Esophagus squamous epithelium (tissue), 5 donors: ENCODE measurements around the gene LRRC59. TPM values are rescaled to one million over a fixed set of nuclear protein-coding genes. Genes with fewer than 3 reads are reported as not detected.
A peak's percentile ranks its signal among the peaks of the same experiment; 100 is the strongest.

Source experiments
- DNase-seq: peaks from one replicate; lab custom pipeline; 2025; lab: John Stamatoyannopoulos, UW
- H3K27ac ChIP-seq, 4 donors: fragments of 200-600 bp; sonication (generic); one replicate each; pipeline ENCODE4 v1.5.1; 2016 to 2019; ENCODE audit warnings: mild to moderate bottlenecking in 1 of 4
- H3K27me3 ChIP-seq, 4 donors: fragments of 200-600 bp; sonication (generic); 1 replicate in 3 of 4; 2 replicates in 1 of 4; pipeline versions ENCODE4 v1.5.1 to v1.6.0; 2017 to 2021; ENCODE audit warnings: antibody characterized with exemption in 1 of 4
- H3K36me3 ChIP-seq, 3 donors: fragments of 200-600 bp; sonication (generic); one replicate each; pipeline ENCODE4 v1.5.1; 2016 to 2019
- H3K4me1 ChIP-seq, 3 donors: fragments of 200-600 bp; sonication (generic); one replicate each; pipeline ENCODE4 v1.5.1; 2017 to 2019
- H3K4me3 ChIP-seq, 4 donors: fragments of 200-600 bp; sonication (generic); 1 replicate in 3 of 4; 2 replicates in 1 of 4; pipeline ENCODE4 v1.5.1; 2016 to 2019; ENCODE audit warnings: mild to moderate bottlenecking in 2 of 4, moderate library complexity in 1 of 4
- H3K9me3 ChIP-seq, 3 donors: fragments of 200-600 bp; sonication (generic); one replicate each; pipeline ENCODE4 v1.5.1; 2016 to 2019
- CTCF ChIP-seq, 6 experiments: fragments of 450-650 bp in 4 of 6; fragments of 200-600 bp in 2 of 6; sonication (generic) in 2 of 6; IDR thresholded peaks; one replicate each; pipeline ENCODE4 v1.5.1; 2016 to 2019; ENCODE audit warnings: antibody characterized with exemption in 6 of 6, mild to moderate bottlenecking in 4 of 6, moderate library complexity in 4 of 6
- POLR2A ChIP-seq, 4 donors: fragments of 450-650 bp; IDR thresholded peaks; one replicate each; pipeline ENCODE4 v1.6.1; 2017; ENCODE audit warnings: antibody characterized with exemption in 4 of 4, mild to moderate bottlenecking in 4 of 4, moderate library complexity in 3 of 4
- WGBS, 2 donors: methylation state at CpG; one replicate each; pipeline ENCODE4 v1.1.5; 2018; 5-methylcytosine and 5-hydroxymethylcytosine counted together
- intact Hi-C: fragments of 100-400 bp; cut with DNase I; formaldehyde crosslinking; loops from one replicate; pipeline ENCODE4 v1.15.0; 2022
- total RNA-seq, 4 donors: library from RNA; depleted of rRNA; stranded (reverse); fragments of >200 nt; gene quantifications; one replicate each; pipeline ENCODE4 v1.1.0, GENCODE V29; 2016
- donor health status: DM: yes; HTN: yes; CAD: no.

The LRRC59 gene
- total RNA-seq, 4 donors from 2014 or later = 63.4 to 136 (median 77.9) TPM

- H3K4me1 ChIP-seq = peaks cover 20 to 41% (median 31%) of the 10 kb centered on the region in 3 donors
- no peaks in the 10 kb centered on the region for H3K36me3 ChIP-seq
- no peak for TF ChIP-seq CTCF (IDR thresholded peaks at IDR 0.05)
- TF ChIP-seq POLR2A (IDR thresholded peaks at IDR 0.05) = no peak
- no peak for DNase-seq
- intact Hi-C loops = no loop called here
- H3K9me3 ChIP-seq = no peaks in the 10 kb centered on the region
- peak overlapping the region; percentile 81 to 88 (median 82) for H3K27ac ChIP-seq
- no peaks in the 10 kb centered on the region for H3K27me3 ChIP-seq
- 1 to 2% methylated on average over 12 to 17 of the region's 57 CpGs for WGBS, 2 donors
- H3K4me3 ChIP-seq = peak overlapping the region; percentile 72 to 95 (median 78)
These were observed 50.8 kb downstream of the LRRC59 start for GRCh38 chr17:50346313-50347116.

GRCh38 chr17:50345432-50346312 is 51.7 kb downstream of the LRRC59 start, which contains the start of gene XYLT2:
TSS of gene XYLT2 (plus strand) at chr17:50346126. CDS start at chr17:50346141, 15 bp downstream.
- intact Hi-C loops = no loop called here
- peak within 1 kb of the TSS; percentile 81 to 88 (median 82) for H3K27ac ChIP-seq
- peaks cover 20 to 41% (median 31%) of the 10 kb centered on the region in 3 donors for H3K4me1 ChIP-seq
- H3K36me3 ChIP-seq = no peaks in the 10 kb centered on the region
- peak within 1 kb of the TSS; percentile 72 to 95 (median 78) for H3K4me3 ChIP-seq
- no peaks in the 10 kb centered on the region for H3K9me3 ChIP-seq
- TF ChIP-seq POLR2A (IDR thresholded peaks at IDR 0.05) (peak in 2 of 4 donors; percentile 45 to 55), CTCF (IDR thresholded peaks at IDR 0.05) (no peak)
- WGBS, 2 donors = 20% methylated on average over 3 of the region's 87 CpGs; no CpG with 5 or more reads in 1 of the 2 donors
- no peak for DNase-seq
- H3K27me3 ChIP-seq = no peaks in the 10 kb centered on the region

- Histone ChIP-seq H3K4me3 (peak overlapping the region in 1 of 4 donors; percentile 72), H3K4me1 (peaks cover 20 to 41% (median 31%) of the 10 kb centered on the region in 3 donors), H3K9me3 (no peaks in the 10 kb centered on the region), H3K36me3 (no peaks in the 10 kb centered on the region), H3K27ac (no peak overlapping the region), H3K27me3 (no peaks in the 10 kb centered on the region)
- TF ChIP-seq POLR2A (IDR thresholded peaks at IDR 0.05) (no peak), CTCF (IDR thresholded peaks at IDR 0.05) (no peak)
- no peak for DNase-seq
- intact Hi-C loops = no loop called here
- WGBS, 2 donors = 59 to 63% methylated on average over 8 to 13 of the region's 13 CpGs
These were observed 52.5 kb downstream of the LRRC59 start for GRCh38 chr17:50344731-50345365.

GRCh38 chr17:50339381-50339780 is 57.9 kb downstream of the LRRC59 start:
- TF ChIP-seq POLR2A (IDR thresholded peaks at IDR 0.05) (no peak), CTCF (IDR thresholded peaks at IDR 0.05) (no peak)
- Histone ChIP-seq H3K27ac (no peak overlapping the region), H3K36me3 (no peaks in the 10 kb centered on the region), H3K4me3 (no peak overlapping the region), H3K4me1 (no peaks in the 10 kb centered on the region), H3K27me3 (no peaks in the 10 kb centered on the region), H3K9me3 (no peaks in the 10 kb centered on the region)
- DNase-seq = no peak
- intact Hi-C loops = no loop called here
